Mononuclear cell (primary cell): ENCODE measurements around the gene ACOT9. TPM values are rescaled to one million over a fixed set of nuclear protein-coding genes. Genes with fewer than 3 reads are reported as not detected.
"Not testable (repeated sequence)": the region's sequence is repeated elsewhere in the genome, so short reads cannot be mapped to it uniquely, and the experiment has no call there.

Source experiments
- H3K27me3 ChIP-seq: 2 replicates; pipeline ENCODE4 v1.6.0; 2011; ENCODE audit warnings: low read length, control low read depth; ENCODE audit not compliant: insufficient read depth
- H3K4me1 ChIP-seq: 2 replicates; pipeline ENCODE4 v1.5.1; 2011; ENCODE audit warnings: mild to moderate bottlenecking, low read length, control low read depth; ENCODE audit not compliant: insufficient read depth
- H3K4me3 ChIP-seq: 2 replicates; pipeline ENCODE4 v1.5.1; 2011; ENCODE audit warnings: mild to moderate bottlenecking, low read length, moderate library complexity
- H3K9me3 ChIP-seq: 2 replicates; pipeline ENCODE4 v1.5.1; 2011; ENCODE audit warnings: low read depth, mild to moderate bottlenecking, control low read depth, low read length
- total RNA-seq: library from RNA; depleted of rRNA; stranded (reverse); fragments of >200 nt; gene quantifications from one replicate; pipeline ENCODE4 v1.2.3, GENCODE V29; 2012

ACOT9 gene
- total RNA-seq, 1 donor: 23.4 TPM

DNA sequence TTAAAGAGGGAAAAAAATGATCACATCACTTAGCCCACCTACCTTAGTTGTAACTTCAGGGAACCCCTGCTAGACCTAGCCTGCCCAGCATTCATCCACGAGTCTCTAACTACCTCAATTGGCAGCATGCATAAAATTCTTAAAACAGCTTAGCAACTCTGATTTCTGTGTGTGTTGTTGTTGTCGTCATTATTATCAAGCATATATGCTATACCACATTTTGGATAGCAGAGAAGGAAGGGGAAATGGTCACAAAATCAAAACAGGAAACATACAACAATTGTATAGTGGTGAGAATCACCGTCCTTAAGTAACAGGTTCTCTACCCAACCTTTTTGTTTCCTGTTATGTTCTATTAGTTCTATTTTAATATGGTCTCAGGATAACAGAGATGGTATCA lies 2.7 kb upstream of the ACOT9 start:
- Histone ChIP-seq H3K9me3 (no peaks in the 10 kb centered on the region), H3K4me1 (peaks cover 17% of the 10 kb centered on the region), H3K27me3 (no peaks in the 10 kb centered on the region), H3K4me3 (no peak overlapping the region)

DNA sequence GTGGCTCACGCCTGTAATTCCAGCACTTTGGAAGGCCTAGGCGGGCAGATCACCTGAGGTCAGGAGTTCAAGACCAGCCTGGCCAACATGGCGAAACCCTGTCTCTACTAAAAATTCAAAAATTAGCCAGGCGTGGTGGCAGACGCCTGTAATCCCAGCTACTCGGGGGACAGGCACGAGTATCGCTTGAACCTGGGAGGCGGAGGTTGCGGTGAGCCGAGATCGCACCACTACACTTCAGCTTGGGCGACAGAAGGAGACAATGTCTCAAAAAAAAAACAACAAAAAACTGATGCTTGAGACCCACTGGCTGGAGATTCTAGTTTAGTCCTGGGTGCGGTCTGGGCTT lies 521 bp upstream of the ACOT9 start:
- not testable (repeated sequence) for H3K9me3 ChIP-seq, H3K27me3 ChIP-seq
- H3K4me1 ChIP-seq: peaks cover 17% of the 10 kb centered on the region
- peak overlapping the region; percentile 69 for H3K4me3 ChIP-seq

DNA sequence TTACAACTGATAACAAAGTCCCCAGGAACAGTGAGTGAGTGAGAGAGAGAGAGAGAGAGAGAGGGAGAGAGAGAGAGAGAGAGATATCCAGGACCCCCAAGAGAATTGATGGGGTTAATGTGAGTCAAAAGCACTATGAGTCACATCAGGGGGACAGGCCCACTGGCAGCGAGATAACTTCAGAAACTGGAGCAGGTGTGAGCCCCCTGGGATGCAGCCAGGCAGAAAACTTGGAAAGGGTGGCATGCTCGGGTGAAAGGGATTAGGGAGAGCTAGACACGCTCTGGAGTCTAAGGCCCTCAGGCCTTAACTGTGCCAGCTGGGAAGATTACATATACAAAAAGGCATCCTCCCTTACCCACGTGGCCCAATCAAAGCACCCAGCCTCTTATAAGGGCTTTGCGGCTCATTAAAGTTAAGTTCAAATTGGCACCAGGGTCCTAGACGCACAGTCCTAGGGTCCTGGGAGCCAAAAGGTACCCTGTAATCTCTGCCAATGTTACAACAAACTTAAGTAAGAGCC lies 841 bp downstream of the ACOT9 start:
- Histone ChIP-seq H3K4me3 (peak overlapping the region; percentile 69), H3K27me3 (no peaks in the 10 kb centered on the region), H3K4me1 (peaks cover 17% of the 10 kb centered on the region), H3K9me3 (no peaks in the 10 kb centered on the region)

DNA sequence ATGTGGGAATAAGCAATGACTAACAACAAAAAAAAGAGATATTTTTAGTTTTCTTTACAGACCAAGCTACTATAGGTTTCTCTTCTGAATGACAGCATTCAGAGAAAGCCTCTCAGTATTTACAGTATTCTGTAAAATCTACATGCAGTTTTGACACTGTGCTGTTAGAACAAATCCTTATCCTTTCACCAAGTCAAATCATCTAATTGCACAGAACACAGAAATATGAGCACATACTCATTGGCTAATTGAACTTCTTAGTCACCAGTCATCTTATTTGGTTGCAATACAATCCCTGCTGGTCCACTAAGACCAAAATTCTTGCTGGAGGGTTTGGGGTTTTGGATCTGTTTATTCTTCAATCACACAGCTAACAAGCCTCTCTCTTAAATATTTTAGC lies 5.7 kb downstream of the ACOT9 start:
- Histone ChIP-seq H3K4me1 (peaks cover 20% of the 10 kb centered on the region), H3K9me3 (no peaks in the 10 kb centered on the region), H3K27me3 (no peaks in the 10 kb centered on the region), H3K4me3 (no peak overlapping the region)

DNA sequence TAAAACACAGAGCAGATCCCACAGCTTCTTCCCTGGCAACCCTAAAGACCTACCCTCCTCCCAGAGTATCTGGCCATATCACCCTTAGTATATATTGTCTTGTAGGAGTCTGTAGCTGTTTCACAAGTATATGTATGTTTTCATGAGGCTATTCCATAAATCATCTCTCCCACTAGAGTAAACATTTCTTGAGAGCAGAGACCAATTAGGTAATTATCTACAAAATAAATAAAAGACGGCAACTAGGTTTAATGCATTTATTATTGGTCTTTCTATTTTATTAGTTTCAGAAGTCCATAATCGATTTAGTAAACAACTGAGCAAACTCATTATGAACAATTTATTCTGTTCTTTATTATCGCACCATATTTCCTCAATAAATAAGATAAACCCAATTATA lies 7.0 kb downstream of the ACOT9 start:
- H3K4me1 ChIP-seq: peaks cover 7% of the 10 kb centered on the region
- H3K4me3 ChIP-seq: no peak overlapping the region
- H3K9me3 ChIP-seq: no peaks in the 10 kb centered on the region
- H3K27me3 ChIP-seq: no peaks in the 10 kb centered on the region

DNA sequence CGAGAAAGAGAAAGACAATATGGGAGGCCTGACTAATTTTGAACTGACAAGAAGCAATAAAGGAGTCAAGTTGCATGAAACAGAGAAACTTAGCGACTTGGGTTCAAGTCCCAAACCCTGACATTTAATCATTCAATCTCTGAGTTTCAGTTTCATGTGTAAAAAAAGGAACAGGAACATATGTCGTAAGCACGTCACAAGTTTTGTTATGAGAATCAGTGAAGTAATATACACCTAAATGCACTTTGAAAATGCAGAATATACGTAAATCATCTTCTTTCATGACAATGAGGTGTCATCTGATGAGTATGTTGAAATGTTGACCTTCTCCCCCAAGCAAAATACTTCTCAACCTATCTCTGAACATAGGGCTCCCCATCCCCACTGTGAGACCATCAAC lies 10.4 kb downstream of the ACOT9 start:
- Histone ChIP-seq H3K4me1 (peaks cover 7% of the 10 kb centered on the region), H3K9me3 (no peaks in the 10 kb centered on the region), H3K27me3 (no peaks in the 10 kb centered on the region), H3K4me3 (no peak overlapping the region)

DNA sequence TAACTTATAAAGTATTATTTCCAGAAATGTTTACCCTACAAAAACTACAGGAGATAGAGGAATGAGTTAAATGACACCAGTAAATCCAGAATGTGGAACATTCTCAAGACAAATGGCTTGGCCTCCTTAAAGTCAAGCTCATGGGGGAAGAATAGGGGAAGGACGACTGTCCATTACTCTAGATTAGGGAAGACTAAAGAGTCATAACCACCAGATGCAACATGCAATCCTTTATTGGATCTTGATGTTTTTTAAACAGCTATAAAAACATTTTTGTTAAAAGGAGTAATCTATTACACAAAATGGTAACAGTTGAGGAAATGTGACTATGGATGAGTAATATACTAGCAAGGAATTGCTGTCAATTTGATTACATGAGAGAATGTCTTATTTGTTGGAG lies 11.1 kb downstream of the ACOT9 start:
- Histone ChIP-seq H3K4me3 (no peak overlapping the region), H3K4me1 (peaks cover 13% of the 10 kb centered on the region), H3K27me3 (no peaks in the 10 kb centered on the region), H3K9me3 (no peaks in the 10 kb centered on the region)

DNA sequence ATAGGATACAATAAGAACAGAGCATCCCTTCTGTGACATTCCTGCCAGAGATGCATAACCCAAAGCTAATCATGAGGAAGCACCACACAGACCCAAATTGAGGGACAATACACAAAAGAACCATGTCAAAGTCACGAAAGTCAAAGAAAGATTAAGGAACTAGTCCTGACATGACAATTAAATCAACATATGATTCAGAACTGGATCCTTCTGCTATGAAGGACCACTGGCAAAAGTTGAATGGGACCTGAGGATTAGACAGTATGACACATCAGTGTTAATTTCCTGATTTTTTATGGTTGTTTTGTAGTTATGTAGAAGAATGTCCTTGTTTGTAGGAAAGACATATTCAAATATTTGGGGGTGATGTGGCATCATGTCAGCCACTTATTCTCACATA lies 13.9 kb downstream of the ACOT9 start:
- no peaks in the 10 kb centered on the region for H3K9me3 ChIP-seq
- no peaks in the 10 kb centered on the region for H3K27me3 ChIP-seq
- peaks cover 20% of the 10 kb centered on the region for H3K4me1 ChIP-seq
- no peak overlapping the region for H3K4me3 ChIP-seq

DNA sequence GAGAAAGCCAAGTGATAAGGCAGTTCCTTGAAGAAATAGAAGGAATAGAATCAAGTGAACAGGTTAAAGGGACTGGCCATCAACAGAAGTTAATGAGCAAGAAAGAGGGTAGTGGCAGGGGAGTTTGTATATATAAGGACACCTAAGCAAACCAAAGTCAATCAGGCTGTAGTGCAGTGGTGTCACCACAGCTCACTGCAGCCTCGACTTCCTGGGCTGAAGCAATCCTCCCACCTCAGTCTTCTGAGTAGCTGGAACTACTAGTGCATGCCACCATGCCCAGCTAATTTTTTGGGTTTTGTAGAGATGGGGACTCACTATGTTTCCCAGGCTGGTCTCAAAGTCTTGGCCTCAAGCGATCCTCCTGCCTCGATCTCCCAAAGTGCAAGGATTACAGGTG lies 15.9 kb downstream of the ACOT9 start:
- no peak overlapping the region for H3K4me3 ChIP-seq
- H3K9me3 ChIP-seq: no peaks in the 10 kb centered on the region
- no peaks in the 10 kb centered on the region for H3K27me3 ChIP-seq
- peaks cover 13% of the 10 kb centered on the region for H3K4me1 ChIP-seq

DNA sequence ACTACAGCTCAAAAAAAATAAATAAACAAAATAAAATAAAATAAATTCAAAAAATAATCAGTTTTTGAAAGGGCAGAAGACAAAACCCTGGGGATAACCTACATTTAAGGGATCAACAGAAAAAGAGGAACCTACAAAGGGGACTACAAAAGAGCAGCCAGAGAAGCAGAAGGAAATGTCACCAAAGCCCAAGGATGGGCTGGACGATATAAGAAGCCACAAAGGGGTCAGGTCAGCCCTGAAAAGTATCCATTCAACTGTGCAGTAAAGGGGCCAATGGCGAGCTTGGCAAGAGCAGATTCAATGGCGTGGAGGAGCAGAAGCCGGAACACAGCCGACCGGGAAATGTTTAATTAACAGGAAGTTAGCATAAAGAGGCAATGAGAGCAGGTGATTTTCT lies 16.9 kb downstream of the ACOT9 start:
- Histone ChIP-seq H3K9me3 (no peaks in the 10 kb centered on the region), H3K27me3 (no peaks in the 10 kb centered on the region), H3K4me1 (peaks cover 13% of the 10 kb centered on the region), H3K4me3 (no peak overlapping the region)

DNA sequence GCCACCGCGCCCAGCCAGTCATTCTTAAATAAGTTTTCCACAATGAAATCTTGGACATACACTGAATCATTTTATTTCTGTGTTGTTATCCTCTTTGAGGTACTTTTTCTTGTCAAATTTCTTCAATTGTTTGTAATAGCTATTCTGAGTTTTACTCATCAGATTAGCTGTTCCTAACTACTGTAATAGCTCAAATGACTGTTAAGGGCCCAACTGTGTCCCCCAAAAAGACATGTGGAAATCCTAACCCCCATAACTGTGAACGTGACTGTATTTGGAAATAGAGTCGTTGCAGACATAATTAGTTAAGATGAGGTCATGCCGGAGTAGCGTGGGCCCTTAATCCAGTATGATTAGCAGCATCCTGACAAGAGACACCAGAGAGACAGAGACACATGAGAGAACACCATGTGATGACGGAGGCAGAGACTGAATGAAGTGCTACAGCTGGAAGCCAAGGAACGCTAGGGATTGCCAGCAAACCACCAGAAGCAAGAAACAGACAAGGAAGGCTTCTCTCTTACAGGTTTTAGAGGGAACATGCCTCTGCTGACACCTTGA lies 22.9 kb downstream of the ACOT9 start:
- H3K4me1 ChIP-seq: no peaks in the 10 kb centered on the region
- H3K4me3 ChIP-seq: no peak overlapping the region
- H3K9me3 ChIP-seq: no peaks in the 10 kb centered on the region
- H3K27me3 ChIP-seq: no peaks in the 10 kb centered on the region

DNA sequence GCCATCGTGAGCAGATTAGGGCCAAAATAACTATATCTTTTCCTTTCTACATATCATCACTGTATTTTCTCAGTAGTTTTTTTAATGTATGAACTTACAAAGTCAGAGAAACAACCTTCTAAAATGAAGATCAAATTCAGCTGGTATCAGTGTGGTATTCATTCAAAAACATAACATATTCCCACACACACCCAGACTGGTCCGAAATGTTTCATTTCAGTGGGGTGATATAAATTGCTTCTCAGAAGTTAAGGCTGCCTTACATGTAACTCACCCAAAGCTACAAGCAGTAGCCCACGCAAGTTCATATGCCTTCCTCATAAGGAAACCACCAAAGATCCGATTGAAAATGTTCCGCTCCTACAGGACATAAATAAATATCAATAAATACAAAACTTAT lies 37.8 kb downstream of the ACOT9 start:
- Histone ChIP-seq H3K4me3 (no peak overlapping the region), H3K4me1 (no peaks in the 10 kb centered on the region), H3K27me3 (no peaks in the 10 kb centered on the region), H3K9me3 (no peaks in the 10 kb centered on the region)

DNA sequence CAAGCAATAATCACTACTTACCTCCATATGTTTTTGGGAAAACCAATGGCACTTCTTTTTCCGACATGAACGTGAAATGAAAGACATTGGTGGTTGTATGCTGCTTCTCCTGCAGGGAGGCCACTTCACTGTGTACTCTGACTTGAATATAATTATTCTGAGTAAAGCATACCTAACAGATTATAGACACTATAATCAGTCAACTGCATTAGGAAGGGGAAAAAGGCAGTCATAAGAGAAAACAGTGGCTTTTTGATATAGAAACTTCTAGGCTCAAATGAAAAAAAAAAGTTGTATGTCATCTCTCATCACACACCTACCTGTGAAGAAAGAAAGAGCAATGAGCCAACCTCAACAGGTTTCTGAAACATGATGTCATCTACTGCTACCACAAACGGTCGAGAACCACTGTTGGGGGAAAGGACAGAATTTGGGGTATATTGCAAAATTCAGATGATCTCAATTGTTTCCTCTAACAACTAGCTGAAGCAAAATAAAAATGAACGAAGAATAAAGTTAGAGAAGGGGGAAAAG lies 38.3 kb downstream of the ACOT9 start:
- no peaks in the 10 kb centered on the region for H3K9me3 ChIP-seq
- H3K4me3 ChIP-seq: no peak overlapping the region
- H3K4me1 ChIP-seq: no peaks in the 10 kb centered on the region
- no peaks in the 10 kb centered on the region for H3K27me3 ChIP-seq

DNA sequence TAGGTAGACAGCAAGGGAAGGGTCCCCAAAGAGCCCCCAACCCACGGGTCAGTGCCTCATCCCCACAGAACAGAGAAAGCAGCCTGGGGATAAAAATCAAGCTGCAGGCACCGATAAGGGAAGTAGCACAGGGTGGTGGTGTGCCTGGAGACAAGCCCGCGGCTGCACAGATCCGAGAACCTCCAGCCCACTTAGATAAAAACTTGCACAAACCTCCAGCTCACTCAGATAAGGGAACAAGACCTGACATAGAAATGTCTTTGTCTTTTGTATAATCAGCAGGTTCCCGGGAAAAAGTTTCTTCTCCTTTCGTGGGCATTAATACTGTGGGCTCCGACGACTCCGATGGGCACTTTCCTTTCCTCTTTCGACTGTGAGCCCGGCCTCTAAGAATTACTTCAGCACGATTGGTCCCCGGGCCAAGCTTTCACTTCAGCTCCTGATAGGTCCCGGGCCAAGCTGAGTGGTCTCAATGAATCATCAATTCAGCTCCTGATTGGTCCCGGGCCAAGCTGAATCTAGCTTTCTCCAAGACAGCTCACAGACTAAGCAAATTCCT lies 43.4 kb downstream of the ACOT9 start:
- H3K27me3 ChIP-seq: no peaks in the 10 kb centered on the region
- H3K9me3 ChIP-seq: no peaks in the 10 kb centered on the region
- H3K4me3 ChIP-seq: peak overlapping the region; percentile 13
- peaks cover 3% of the 10 kb centered on the region for H3K4me1 ChIP-seq

DNA sequence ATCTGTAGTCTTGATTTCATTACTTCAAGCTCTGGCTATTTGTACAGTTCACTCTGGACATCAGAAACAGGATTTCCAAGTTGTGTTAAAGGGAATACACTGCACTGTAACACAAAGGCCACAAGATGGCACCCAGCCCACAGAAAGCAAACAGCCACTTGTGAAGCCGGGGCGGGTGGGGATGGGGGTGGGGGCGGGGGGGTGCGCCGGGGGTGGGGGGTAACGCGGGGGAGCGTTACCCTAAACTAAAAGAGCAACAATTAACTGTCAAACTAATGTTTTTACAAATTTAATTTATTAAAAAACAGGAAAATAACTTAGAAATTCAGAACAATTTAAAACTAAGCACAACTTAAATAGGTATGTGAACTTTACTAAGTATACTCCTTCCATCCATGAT lies 48.5 kb downstream of the ACOT9 start:
- no peak overlapping the region for H3K4me3 ChIP-seq
- peaks cover 3% of the 10 kb centered on the region for H3K4me1 ChIP-seq
- no peaks in the 10 kb centered on the region for H3K27me3 ChIP-seq
- H3K9me3 ChIP-seq: no peaks in the 10 kb centered on the region

DNA sequence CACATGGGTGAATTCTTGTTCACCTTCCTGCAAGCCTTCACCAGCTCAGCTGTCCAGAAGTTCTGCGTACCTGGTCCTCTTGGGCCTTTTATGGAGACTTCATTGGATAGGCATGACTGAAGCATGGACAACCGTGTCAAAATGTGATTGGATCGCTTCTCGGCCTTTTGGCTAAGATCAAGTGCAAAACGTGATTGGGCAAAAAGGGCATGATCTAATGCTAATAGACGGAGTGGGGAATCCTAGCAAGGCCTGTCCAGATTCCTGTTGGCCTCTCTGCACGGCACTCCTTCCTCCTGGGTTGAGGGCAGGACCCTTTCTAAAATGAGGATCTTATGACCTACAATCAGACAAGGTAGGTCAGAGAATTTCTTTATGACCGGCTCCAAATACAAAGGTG lies 50.9 kb downstream of the ACOT9 start:
- Histone ChIP-seq H3K27me3 (no peaks in the 10 kb centered on the region), H3K9me3 (no peaks in the 10 kb centered on the region), H3K4me1 (no peaks in the 10 kb centered on the region), H3K4me3 (no peak overlapping the region)
